ENCODE measurements around the gene CNOT11. TPM values are rescaled to one million over a fixed set of nuclear protein-coding genes. Genes with fewer than 3 reads are reported as not detected.

Gene CNOT11
- polyA plus RNA-seq, 3 donors: 51.6 to 60.6 (median 53.7) TPM

Other genes starting within 250 kb of the CNOT11 start
- 10 to 100 TPM; 29.3 to 47.8 (median 32.2) TPM for gene TBC1D8, start 101.5 kb upstream of the CNOT11 start, polyA plus RNA-seq (ENCODE audit: insufficient read length in 3 of 3)
- gene RNF149, start 55.8 kb downstream of the CNOT11 start, polyA plus RNA-seq (ENCODE audit: insufficient read length in 3 of 3): 10 to 100 TPM; 40.3 to 72.8 (median 47.4) TPM
- gene CREG2, start 134.6 kb downstream of the CNOT11 start, polyA plus RNA-seq (ENCODE audit: insufficient read length in 3 of 3): 1 to 10 TPM in 1 of 3 donors, under 1 TPM in 2; 0.46 to 1.7 (median 0.98) TPM
- 1 to 10 TPM in 2 of 3 donors, under 1 TPM in 1; 0.50 to 1.3 (median 1.1) TPM for gene RFX8, start 222.2 kb downstream of the CNOT11 start, polyA plus RNA-seq (ENCODE audit: insufficient read length in 3 of 3)

Measured in renal cortex interstitium (tissue), 3 donors.